H1 (cell line): ENCODE results near the gene KLK4. TPM values are rescaled to one million over a fixed set of nuclear protein-coding genes. Genes with fewer than 3 reads are reported as not detected.

ENCODE experiments used
- CTCF ChIA-PET: fragments of 300-600 bp; sonication (Branson Sonifier 250); formaldehyde crosslinking; loops from one replicate; lab custom pipeline; 2021; ENCODE audit not compliant: partially characterized antibody; lab: Charles Lee
- POLR2A ChIA-PET: fragments of 300-600 bp; sonication (Branson Sonifier 250); formaldehyde crosslinking; loops from one replicate; lab custom pipeline; 2021; ENCODE audit warnings: inconsistent platforms; ENCODE audit not compliant: partially characterized antibody; lab: Charles Lee
- DNase-seq, 2 experiments: peaks; one replicate each; pipeline versions ENCODE4 v3.0.0 to v3.0.0-alpha.2; 2010 to 2022; ENCODE audit warnings: low spot score in 2 of 2, low read depth in 1 of 2, mixed read lengths in 1 of 2
- FAIRE-seq: peaks from 2 replicates; lab custom pipeline; 2011; peaks lifted over from hg19 to GRCh38; lab: Jason Lieb, UNC
- H2AFZ ChIP-seq: 2 replicates; pipeline ENCODE4 v1.8.1; 2012; ENCODE audit warnings: low read length, inconsistent platforms
- H2AK5ac ChIP-seq: 2 replicates; pipeline ENCODE4 v1.6.1; 2013; ENCODE audit warnings: low read depth, low read length
- H2BK120ac ChIP-seq: replicated peaks from 2 replicates; pipeline ENCODE3; 2013; ENCODE audit warnings: low read depth, low read length, inconsistent platforms
- H2BK12ac ChIP-seq: 2 replicates; pipeline ENCODE4 v1.6.1; 2013; ENCODE audit warnings: low read depth, low read length
- H2BK15ac ChIP-seq: 2 replicates; pipeline ENCODE4 v1.6.1; 2013; ENCODE audit warnings: low read length
- H2BK20ac ChIP-seq: 2 replicates; pipeline ENCODE4 v1.6.1; 2013; ENCODE audit warnings: low read length
- H2BK5ac ChIP-seq: 2 replicates; pipeline ENCODE4 v1.6.1; 2013; ENCODE audit warnings: low read depth, low read length
- H3K14ac ChIP-seq: 2 replicates; pipeline ENCODE4 v1.6.1; 2013; ENCODE audit warnings: inconsistent platforms; ENCODE audit not compliant: insufficient read length
- H3K18ac ChIP-seq: 2 replicates; pipeline ENCODE4 v1.6.1; 2013; ENCODE audit warnings: low read length; ENCODE audit errors: extremely low read depth
- H3K23ac ChIP-seq: 2 replicates; pipeline ENCODE4 v1.6.1; 2013; ENCODE audit warnings: inconsistent platforms; ENCODE audit not compliant: insufficient read length
- H3K23me2 ChIP-seq: 2 replicates; pipeline ENCODE4 v1.6.1; 2013; ENCODE audit warnings: low read depth, low read length
- H3K27ac ChIP-seq: 2 replicates; pipeline ENCODE4 v1.6.1; 2011; ENCODE audit warnings: low read depth, low read length, inconsistent platforms
- H3K27me3 ChIP-seq, 4 experiments: replicated peaks in 1 of 4; 1 replicate in 1 of 4; 2 replicates in 3 of 4; pipeline versions ENCODE4 v1.6.1 to v1.8.1; 2011 to 2013; ENCODE audit warnings: low read length in 3 of 4, mild to moderate bottlenecking in 3 of 4, inconsistent platforms in 2 of 4, mixed read lengths in 2 of 4, moderate library complexity in 1 of 4; ENCODE audit not compliant: control insufficient read depth in 3 of 4, insufficient read depth in 3 of 4; ENCODE audit errors: extremely low read depth in 1 of 4
- H3K36me3 ChIP-seq, 4 experiments: 2 replicates each; pipeline versions ENCODE4 v1.6.1 to v1.8.1; 2011 to 2013; ENCODE audit warnings: mild to moderate bottlenecking in 4 of 4, low read length in 3 of 4, moderate library complexity in 2 of 4, control low read depth in 1 of 4, inconsistent platforms in 1 of 4; ENCODE audit not compliant: insufficient read depth in 4 of 4, control insufficient read depth in 2 of 4
- H3K4ac ChIP-seq: replicated peaks from 2 replicates; pipeline ENCODE3; 2013; ENCODE audit warnings: low read length, low read depth, mixed read lengths, inconsistent platforms; ENCODE audit not compliant: insufficient read length
- H3K4me1 ChIP-seq, 4 experiments: replicated peaks in 1 of 4; 1 replicate in 1 of 4; 2 replicates in 3 of 4; pipeline versions ENCODE4 v1.6.1 to v1.8.1; 2011 to 2013; ENCODE audit warnings: low read length in 3 of 4, inconsistent platforms in 2 of 4, mixed read lengths in 1 of 4; ENCODE audit not compliant: insufficient read depth in 4 of 4, control insufficient read depth in 3 of 4
- H3K4me2 ChIP-seq, 2 experiments: 2 replicates each; pipeline versions ENCODE4 v1.6.1 to v1.8.1; 2011 to 2013; ENCODE audit warnings: low read depth in 2 of 2, low read length in 2 of 2, control low read depth in 1 of 2, inconsistent platforms in 1 of 2, mild to moderate bottlenecking in 1 of 2; ENCODE audit not compliant: insufficient read depth in 1 of 2
- H3K4me3 ChIP-seq, 4 experiments: fragments of 200-600, 300-600 bp in 1 of 4; sonication (generic), shearing (Covaris generic), sonication (Bioruptor Twin) in 1 of 4; 2 replicates each; pipeline versions ENCODE4 v1.5.1 to v1.8.1; 2011 to 2016; ENCODE audit warnings: low read length in 4 of 4, low read depth in 3 of 4, control low read depth in 2 of 4, inconsistent platforms in 2 of 4, mild to moderate bottlenecking in 2 of 4, mixed read lengths in 1 of 4, moderate library complexity in 1 of 4; ENCODE audit not compliant: insufficient read depth in 2 of 4; ENCODE audit errors: extremely low read depth in 1 of 4
- H3K56ac ChIP-seq: replicated peaks from 2 replicates; pipeline ENCODE3; 2013; ENCODE audit warnings: low read depth, mild to moderate bottlenecking, mixed read lengths, low read length, inconsistent platforms; ENCODE audit not compliant: insufficient read length
- H3K79me1 ChIP-seq: 2 replicates; pipeline ENCODE4 v1.6.1; 2013; ENCODE audit warnings: low read depth, low read length, control low read depth
- H3K79me2 ChIP-seq, 2 experiments: 2 replicates each; pipeline versions ENCODE4 v1.6.1 to v1.8.1; 2012 to 2013; ENCODE audit warnings: low read length in 2 of 2, mild to moderate bottlenecking in 2 of 2, inconsistent platforms in 1 of 2; ENCODE audit not compliant: insufficient read depth in 2 of 2, control insufficient read depth in 1 of 2
- H3K9ac ChIP-seq, 4 experiments: replicated peaks in 1 of 4; 1 replicate in 1 of 4; 2 replicates in 3 of 4; pipeline versions ENCODE4 v1.6.1 to v1.8.1; 2011 to 2013; ENCODE audit warnings: low read depth in 3 of 4, low read length in 3 of 4, control low read depth in 2 of 4, mild to moderate bottlenecking in 2 of 4, moderate library complexity in 2 of 4, inconsistent platforms in 1 of 4; ENCODE audit errors: extremely low read depth in 1 of 4
- H3K9me3 ChIP-seq, 2 experiments: 2 replicates each; pipeline versions ENCODE4 v1.6.1 to v1.8.1; 2012 to 2013; ENCODE audit warnings: mild to moderate bottlenecking in 2 of 2, moderate library complexity in 2 of 2, control low read depth in 1 of 2, inconsistent platforms in 1 of 2, low read depth in 1 of 2, low read length in 1 of 2, mixed read lengths in 1 of 2; ENCODE audit not compliant: insufficient read depth in 2 of 2
- H4K20me1 ChIP-seq, 2 experiments: replicated peaks in 1 of 2; 2 replicates each; pipeline versions ENCODE3 to v1.8.1; 2011 to 2013; ENCODE audit warnings: inconsistent platforms in 2 of 2, low read length in 2 of 2, mild to moderate bottlenecking in 1 of 2; ENCODE audit not compliant: insufficient read depth in 2 of 2, control insufficient read depth in 1 of 2
- H4K5ac ChIP-seq: 2 replicates; pipeline ENCODE4 v1.6.1; 2013; ENCODE audit warnings: low read length, low read depth, mixed read lengths, inconsistent platforms; ENCODE audit not compliant: insufficient read length
- H4K8ac ChIP-seq: 2 replicates; pipeline ENCODE4 v1.8.0; 2013; ENCODE audit warnings: mild to moderate bottlenecking, moderate library complexity, low read length, inconsistent platforms; ENCODE audit not compliant: insufficient read depth; ENCODE audit errors: extremely low read depth
- H4K91ac ChIP-seq: replicated peaks from 2 replicates; pipeline ENCODE3; 2013; ENCODE audit warnings: low read length, mixed read lengths, inconsistent platforms; ENCODE audit not compliant: insufficient read length
- BCL11A ChIP-seq, 2 experiments: IDR thresholded peaks; one replicate each; pipeline ENCODE4 v1.6.1; 2011; ENCODE audit warnings: low read depth in 2 of 2, low read length in 2 of 2, mild to moderate bottlenecking in 2 of 2
- EGR1 ChIP-seq: IDR thresholded peaks from 2 replicates; pipeline ENCODE4 v1.6.1; 2011; ENCODE audit warnings: low read depth, low read length, borderline replicate concordance
- KDM1A ChIP-seq: fragments of 200-600, 300-600 bp; sonication (generic); IDR thresholded peaks from 2 replicates; pipeline ENCODE4 v1.7.1; 2016; ENCODE audit warnings: mild to moderate bottlenecking, low read length, borderline replicate concordance
- MAFK ChIP-seq: IDR thresholded peaks from 2 replicates; pipeline ENCODE4 v1.6.1; 2012; ENCODE audit warnings: low read depth, mild to moderate bottlenecking, improper control_type of control experiment, low read length
- SUZ12 ChIP-seq: fragments of 200-600 bp; sonication (generic); IDR thresholded peaks from 2 replicates; pipeline ENCODE4 v1.6.1; 2012; ENCODE audit warnings: mild to moderate bottlenecking, inconsistent platforms, low read length, moderate library complexity, mixed read lengths
- TCF12 ChIP-seq: IDR thresholded peaks from 2 replicates; pipeline ENCODE4 v1.6.1; 2011; ENCODE audit warnings: low read depth, mild to moderate bottlenecking, low read length
- WGBS, 2 experiments: shearing (Covaris generic) in 1 of 2; methylation state at CpG; one replicate each; pipeline versions ENCODE4 v1.1.6 to v1.1.7; 2013 to 2015; ENCODE audit warnings: low lambda C conversion rate in 2 of 2, mixed read lengths in 2 of 2, inconsistent platforms in 1 of 2, low coverage in 1 of 2, missing lambda C conversion rate in 1 of 2; ENCODE audit not compliant: insufficient replicate concordance in 2 of 2, insufficient coverage in 1 of 2, insufficient read length in 1 of 2; ENCODE audit errors: extremely low coverage in 1 of 2, missing lambda C conversion rate in 1 of 2; 5-methylcytosine and 5-hydroxymethylcytosine counted together
- polyA plus RNA-seq, 7 experiments: library from polyadenylated mRNA; depleted of rRNA in 3 of 7; stranded (reverse) in 5 of 7; unstranded in 2 of 7; fragments of >200 nt in 5 of 7; fragments of 200-250 nt in 2 of 7; gene quantifications; 1 replicate in 5 of 7; 2 replicates in 1 of 7; 4 replicates in 1 of 7; pipeline versions ENCODE4 v1.2.1 to v1.2.3, GENCODE V29; 2011 to 2013; ENCODE audit warnings: missing spikeins in 2 of 7, mixed read lengths in 2 of 7
- total RNA-seq: library from RNA; stranded (reverse); fragmentation: NEBNext Ultra II Directional; extraction: Animal tissue kit (Norgen Biotek cat#: 25700); gene quantifications from 2 replicates; pipeline ENCODE4 v1.2.1, GENCODE V29; 2021

KLK4 gene
- total and polyA plus RNA-seq, 2 of the 8 experiments (the other 6 are each of a cell fraction or from before 2014, with no cell fraction given): 0.44 TPM; not detected in 1

GRCh38 chr19:50916069-50916468, 4.9 kb upstream of the KLK4 start:
- no peaks in the 10 kb centered on the region for H3K79me2 ChIP-seq
- H3K14ac ChIP-seq: no peak overlapping the region
- no peak overlapping the region for H2BK15ac ChIP-seq
- H2AK5ac ChIP-seq: no peak overlapping the region
- POLR2A ChIA-PET: no interaction called here
- FAIRE-seq (no peak), DNase-seq (no peak)
- H3K23me2 ChIP-seq: peaks cover 6% of the 10 kb centered on the region; the same call in 1 of the 2 replicates
- no peak overlapping the region for H3K4ac ChIP-seq
- H3K36me3 ChIP-seq: no peaks in the 10 kb centered on the region
- no peak overlapping the region for H3K4me2 ChIP-seq
- no peak overlapping the region for H3K4me3 ChIP-seq
- no peak overlapping the region for H3K18ac ChIP-seq
- no peak overlapping the region for H2BK5ac ChIP-seq
- no peak overlapping the region for H4K91ac ChIP-seq
- no peak overlapping the region for H2BK20ac ChIP-seq
- no peaks in the 10 kb centered on the region for H3K79me1 ChIP-seq
- H3K9me3 ChIP-seq: no peaks in the 10 kb centered on the region
- WGBS, 2 experiments: 72% methylated on average over 2 of the region's 2 CpGs; no CpG with 5 or more reads in 1 of the 2 experiments
- H3K27ac ChIP-seq: no peak overlapping the region
- no peak overlapping the region for H2BK12ac ChIP-seq
- H4K5ac ChIP-seq: no peak overlapping the region
- no peak overlapping the region for H2BK120ac ChIP-seq
- no peak overlapping the region for H3K9ac ChIP-seq
- H4K8ac ChIP-seq: no peak overlapping the region
- CTCF ChIA-PET: interaction anchor here (0.6 to 0.7 kb wide), 2 partner anchors 10 to 15 kb away, joined by 3 read pairs; no protein-coding TSS in a partner anchor
- no peak overlapping the region for H2AFZ ChIP-seq
- H3K27me3 ChIP-seq: peaks cover 20 to 29% (median 24%) of the 10 kb centered on the region in 4 experiments
- H4K20me1 ChIP-seq: no peaks in the 10 kb centered on the region
- peaks cover 0 to 6% (median 2%) of the 10 kb centered on the region in 4 experiments; a peak in 4 of 7 replicates for H3K4me1 ChIP-seq
- H3K23ac ChIP-seq: no peak overlapping the region
- H3K56ac ChIP-seq: no peak overlapping the region
- TF ChIP-seq TCF12: no peak
- TF ChIP-seq MAFK: no peak
- no peak for TF ChIP-seq SUZ12
- no peak for TF ChIP-seq BCL11A (IDR thresholded peaks at IDR 0.05; ENCODE audit: low read depth in 2 of 2, low read length in 2 of 2)
- peak; percentile 83 for TF ChIP-seq KDM1A
- TF ChIP-seq EGR1: no peak
